ENCODE data around the gene SLC2A9. TPM values are rescaled to one million over a fixed set of nuclear protein-coding genes. Genes with fewer than 3 reads are reported as not detected.

Gene SLC2A9
- polyA plus RNA-seq, 1 donor from 2014 or later = not detected

GRCh38 chr4:10066670-10067651 is 45.7 kb upstream of the SLC2A9 start:
- Histone ChIP-seq H3K79me2 (replicated peaks; ENCODE audit: insufficient read depth, low read length) (no peaks in the 10 kb centered on the region), H3F3A (ENCODE audit: insufficient read depth, low read length, poor library complexity, severe bottlenecking) (no peaks in the 10 kb centered on the region), H3K4me2 (ENCODE audit: low read length) (no peak overlapping the region), H3K4me3 (ENCODE audit: low read length) (no peak overlapping the region), H3K9ac (ENCODE audit: low read length) (no peak overlapping the region), H2AFZ (ENCODE audit: low read depth, low read length) (no peak overlapping the region), H3K9me3 (ENCODE audit: low read length) (no peaks in the 10 kb centered on the region), H3K27me3 (ENCODE audit: insufficient read depth, low read depth, low read length) (no peaks in the 10 kb centered on the region), H4K20me1 (ENCODE audit: insufficient read depth) (no peaks in the 10 kb centered on the region), H3K9me2 (ENCODE audit: insufficient read depth, low read length) (no peaks in the 10 kb centered on the region), H3K36me3 (ENCODE audit: insufficient read depth, low read length) (no peaks in the 10 kb centered on the region), H3K27ac (ENCODE audit: low read length) (no peak overlapping the region)
- TF ChIP-seq TAF1 (IDR thresholded peaks at IDR 0.05; ENCODE audit: low read depth) = no peak
- no peak for TF ChIP-seq MXI1 (conservative IDR thresholded peaks at IDR 0.05; ENCODE audit: poor library complexity, severe bottlenecking)
- TF ChIP-seq CTCF (IDR thresholded peaks at IDR 0.05; ENCODE audit: poor library complexity, severe bottlenecking) = no peak
- TF ChIP-seq RAD21 (conservative IDR thresholded peaks at IDR 0.05) = no peak
- no peak for TF ChIP-seq REST (IDR thresholded peaks at IDR 0.05; ENCODE audit: borderline replicate concordance)
- TF ChIP-seq POLR2AphosphoS5 (IDR thresholded peaks at IDR 0.05) = no peak
- TF ChIP-seq SMC3 (conservative IDR thresholded peaks at IDR 0.05; ENCODE audit: poor library complexity) = no peak
- no peak for TF ChIP-seq EP300 (conservative IDR thresholded peaks at IDR 0.05; ENCODE audit: poor library complexity, severe bottlenecking)
- no peak for TF ChIP-seq EZH2 (IDR thresholded peaks at IDR 0.05; ENCODE audit: borderline replicate concordance, insufficient read depth, low read length, poor library complexity, severe bottlenecking)

DNA sequence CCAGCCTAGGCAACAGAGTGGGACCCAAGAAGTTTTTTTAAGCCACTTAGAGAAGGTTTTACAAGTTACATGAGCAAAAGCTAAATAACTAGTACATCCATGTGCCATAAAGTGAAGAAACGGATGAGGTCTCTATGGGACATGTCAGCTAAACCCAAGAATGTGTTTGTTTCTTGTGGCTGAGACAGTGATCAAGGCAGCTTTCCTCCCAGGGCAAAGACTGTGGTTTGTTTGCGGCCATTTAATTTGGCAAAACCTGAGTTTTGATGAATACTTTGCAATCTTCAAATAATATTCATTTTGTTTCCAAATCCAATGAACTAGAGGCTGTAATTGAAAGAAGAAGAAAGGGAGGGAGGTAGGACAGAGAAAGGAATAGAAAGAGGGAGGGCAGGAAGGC is 44.9 kb upstream of the SLC2A9 start:
- Histone ChIP-seq H3K4me2 (ENCODE audit: low read length) (no peak overlapping the region), H3F3A (ENCODE audit: insufficient read depth, low read length, poor library complexity, severe bottlenecking) (no peaks in the 10 kb centered on the region), H3K9me3 (ENCODE audit: low read length) (no peaks in the 10 kb centered on the region), H3K79me2 (replicated peaks; ENCODE audit: insufficient read depth, low read length) (no peaks in the 10 kb centered on the region), H3K27me3 (ENCODE audit: insufficient read depth, low read depth, low read length) (no peaks in the 10 kb centered on the region), H3K36me3 (ENCODE audit: insufficient read depth, low read length) (no peaks in the 10 kb centered on the region), H3K4me3 (ENCODE audit: low read length) (no peak overlapping the region), H3K27ac (ENCODE audit: low read length) (no peak overlapping the region), H4K20me1 (ENCODE audit: insufficient read depth) (no peaks in the 10 kb centered on the region), H3K9ac (ENCODE audit: low read length) (no peak overlapping the region), H3K9me2 (ENCODE audit: insufficient read depth, low read length) (no peaks in the 10 kb centered on the region), H2AFZ (ENCODE audit: low read depth, low read length) (no peak overlapping the region)
- TF ChIP-seq RAD21 (conservative IDR thresholded peaks at IDR 0.05) (no peak), MXI1 (conservative IDR thresholded peaks at IDR 0.05; ENCODE audit: poor library complexity, severe bottlenecking) (no peak), SMC3 (conservative IDR thresholded peaks at IDR 0.05; ENCODE audit: poor library complexity) (no peak), CTCF (IDR thresholded peaks at IDR 0.05; ENCODE audit: poor library complexity, severe bottlenecking) (no peak), TAF1 (IDR thresholded peaks at IDR 0.05; ENCODE audit: low read depth) (no peak), EP300 (conservative IDR thresholded peaks at IDR 0.05; ENCODE audit: poor library complexity, severe bottlenecking) (no peak), REST (IDR thresholded peaks at IDR 0.05; ENCODE audit: borderline replicate concordance) (no peak), EZH2 (IDR thresholded peaks at IDR 0.05; ENCODE audit: borderline replicate concordance, insufficient read depth, low read length, poor library complexity, severe bottlenecking) (no peak), POLR2AphosphoS5 (IDR thresholded peaks at IDR 0.05) (no peak)
